Amniotic epithelial cell (primary cell): Measurements from ENCODE around the gene EHD2.
"Not testable (repeated sequence)": the region's sequence is repeated elsewhere in the genome, so short reads cannot be mapped to it uniquely, and the experiment has no call there.

Experiments
- DNase-seq: peaks from one replicate; pipeline ENCODE4 v3.0.0-alpha.2; 2010; ENCODE audit warnings: low read depth

The EHD2 gene

DNA sequence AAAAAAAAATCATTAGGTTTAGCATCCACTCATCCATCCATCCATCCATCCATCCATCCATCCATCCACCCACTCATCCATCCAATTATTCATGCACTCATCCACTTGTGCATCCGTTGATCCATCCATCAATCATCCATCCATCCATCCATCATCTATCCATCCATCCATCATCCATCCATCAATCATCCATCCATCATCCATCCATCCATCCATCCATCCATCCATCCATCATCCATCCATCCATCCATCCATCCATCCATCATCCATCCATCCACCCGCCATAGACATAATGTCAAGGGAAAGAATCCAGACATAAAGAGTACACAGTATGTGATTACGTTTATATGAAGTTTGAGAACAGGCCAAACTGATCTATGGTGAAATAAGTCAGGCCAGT is 56.3 kb downstream of the EHD2 start:
- DNase-seq: no peak

GRCh38 chr19:47771291-47771690 is 58.1 kb downstream of the EHD2 start:
- DNase-seq: not testable (repeated sequence)

DNA sequence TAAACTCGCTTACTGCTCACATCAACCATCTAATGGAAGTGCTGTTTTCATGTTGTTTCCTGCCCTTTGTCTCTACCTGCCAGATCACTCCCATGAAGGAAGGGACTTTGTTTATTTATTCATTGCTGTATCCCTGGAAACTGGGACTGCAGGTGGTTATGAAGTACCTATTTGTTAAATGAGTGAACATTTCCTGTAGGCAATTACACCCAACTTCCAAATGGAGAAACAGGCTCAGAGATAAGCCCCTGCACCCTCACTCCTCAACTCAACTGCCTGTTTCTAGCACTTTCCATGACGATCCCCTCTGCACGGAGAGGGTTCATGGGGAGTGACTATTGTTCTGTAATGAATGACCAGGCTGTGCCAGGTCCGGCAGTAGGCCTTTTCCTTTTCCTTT is 63.3 kb downstream of the EHD2 start:
- no peak for DNase-seq

- DNase-seq: not testable (repeated sequence)
Measured at GRCh38 chr19:47777245-47778048, 64.2 kb downstream of the EHD2 start.

GRCh38 chr19:47778049-47778953 is 65.1 kb downstream of the EHD2 start, which contains the start of gene SELENOW:
SELENOW (plus strand) TSS chr19:47778703; CDS start chr19:47778786, 83 bp downstream.
- peak; percentile 50 for DNase-seq

- no peak for DNase-seq
Measured at GRCh38 chr19:47778954-47779351, 65.7 kb downstream of the EHD2 start.

DNA sequence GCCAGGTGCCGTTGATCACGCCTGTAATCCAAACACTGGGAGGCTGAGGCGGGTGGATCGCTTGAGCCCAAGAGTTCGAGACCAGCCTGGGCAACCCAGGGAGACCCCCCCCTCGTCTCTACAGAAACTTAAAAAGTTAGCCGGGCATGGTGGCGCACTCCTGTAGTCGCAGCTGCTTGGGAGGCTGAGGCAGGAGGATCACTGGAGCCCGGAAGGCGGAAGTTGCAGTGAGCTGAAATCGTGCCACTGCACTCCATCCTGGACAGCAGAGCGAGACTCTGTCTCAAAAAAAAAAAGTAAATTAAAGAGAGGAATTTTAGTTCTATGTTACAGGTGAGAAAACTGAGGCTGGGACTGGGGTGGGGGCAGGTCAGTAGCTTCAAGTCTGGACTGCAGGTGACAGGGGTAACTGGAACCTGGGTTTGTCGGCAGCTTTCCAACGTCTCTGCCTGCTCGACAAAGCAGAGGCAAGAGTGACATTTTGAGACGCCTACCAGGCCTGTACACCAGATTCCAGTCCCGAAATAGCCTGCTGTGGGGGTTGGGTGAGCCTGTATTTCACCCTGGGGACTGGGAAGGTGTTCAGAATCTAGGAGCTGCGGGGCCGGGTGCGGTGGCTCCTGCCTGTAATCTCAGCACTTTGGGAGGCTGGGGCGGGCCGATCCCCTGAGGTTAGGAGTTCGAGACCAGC is 66.4 kb downstream of the EHD2 start:
- no peak for DNase-seq

DNA sequence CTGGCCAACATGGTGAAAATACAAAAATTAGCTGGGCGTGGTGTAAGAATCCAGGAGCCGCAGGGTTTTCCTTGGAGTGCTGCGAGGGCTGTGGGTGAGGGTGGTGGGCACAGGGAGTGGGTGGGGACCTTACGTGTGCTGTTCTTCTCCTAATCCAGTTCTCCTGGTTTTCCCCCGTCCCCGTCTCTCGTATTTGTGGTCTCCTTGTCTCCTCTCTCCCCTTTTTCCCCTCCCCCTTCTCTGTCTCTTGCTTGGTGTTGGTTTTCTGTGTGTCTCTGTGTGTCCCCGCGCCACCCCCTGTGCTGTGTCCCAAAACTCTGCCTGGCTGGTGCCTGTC is 67.0 kb downstream of the EHD2 start:
- DNase-seq: no peak

DNA sequence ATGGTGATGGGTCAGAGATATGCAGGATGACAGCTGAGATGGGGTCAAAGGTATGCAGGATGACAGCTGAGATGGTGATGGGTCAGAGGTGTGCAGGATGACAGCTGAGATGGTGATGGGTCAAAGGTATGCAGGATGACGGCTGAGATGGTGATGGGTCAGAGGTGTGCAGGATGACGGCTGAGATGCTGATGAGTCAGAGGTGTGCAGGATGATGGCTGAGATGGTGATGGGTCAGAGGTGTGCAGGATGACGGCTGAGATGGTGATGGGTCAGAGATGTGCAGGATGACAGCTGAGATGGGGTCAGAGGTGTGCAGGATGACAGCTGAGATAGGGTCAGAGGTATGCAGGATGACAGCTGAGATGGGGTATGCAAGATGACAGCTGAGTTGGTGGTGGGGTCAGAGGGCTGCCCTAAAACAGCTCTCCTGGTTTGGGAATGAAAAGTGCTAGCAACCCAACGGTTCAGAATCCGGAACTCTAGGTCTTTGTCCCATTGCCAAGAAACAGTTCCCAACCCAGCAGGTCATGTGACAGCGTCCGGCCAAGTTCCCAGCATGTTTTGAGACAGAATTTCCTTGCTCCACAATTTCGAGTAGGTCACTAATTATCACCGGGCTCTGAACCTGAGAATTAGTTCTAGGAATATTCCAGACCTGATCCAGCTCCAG is 68.5 kb downstream of the EHD2 start:
- no peak for DNase-seq

DNA sequence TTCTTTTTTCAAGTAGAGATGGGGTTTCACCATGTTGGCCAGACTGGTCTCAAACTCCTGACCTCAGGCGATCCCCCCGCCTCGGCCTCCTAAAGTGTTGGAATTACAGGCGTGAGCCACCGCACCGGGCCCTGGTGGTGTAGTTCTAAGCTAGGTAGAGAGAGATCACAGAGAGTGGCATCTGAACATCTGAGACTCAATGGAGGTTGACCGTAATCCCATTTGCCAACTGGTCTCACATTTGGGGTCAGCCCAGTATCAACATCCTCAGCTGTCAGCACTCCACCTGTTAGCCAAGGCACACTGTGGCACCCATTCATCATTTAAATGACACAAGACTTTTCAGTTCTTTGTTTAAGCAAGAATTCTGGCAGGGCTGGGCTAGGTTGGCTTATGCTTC is 73.3 kb downstream of the EHD2 start:
- DNase-seq: no peak

DNA sequence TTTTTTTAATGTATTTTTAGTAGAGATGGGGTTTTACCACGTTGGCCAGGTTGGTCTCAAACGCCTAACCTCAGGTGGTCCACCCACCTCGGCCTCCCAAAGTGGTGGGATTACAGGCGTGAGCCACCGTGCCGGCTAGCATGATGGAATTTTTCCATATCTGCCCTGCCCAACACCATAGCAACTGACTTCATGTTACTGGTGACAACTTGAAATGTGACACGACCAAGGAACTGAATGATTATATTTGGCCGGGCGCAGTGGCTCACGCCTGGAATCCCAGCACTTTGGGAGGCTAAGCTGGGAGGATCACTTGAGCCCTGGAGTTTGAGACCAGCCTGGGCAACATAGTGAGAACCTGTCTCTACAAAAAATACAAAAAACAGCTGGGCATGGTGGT is 74.1 kb downstream of the EHD2 start:
- DNase-seq: not testable (repeated sequence)

- DNase-seq: not testable (repeated sequence)
Measured at GRCh38 chr19:47789811-47790210, 76.6 kb downstream of the EHD2 start.

GRCh38 chr19:47790398-47790814 is 77.2 kb downstream of the EHD2 start:
- DNase-seq: peak; percentile 59

DNA sequence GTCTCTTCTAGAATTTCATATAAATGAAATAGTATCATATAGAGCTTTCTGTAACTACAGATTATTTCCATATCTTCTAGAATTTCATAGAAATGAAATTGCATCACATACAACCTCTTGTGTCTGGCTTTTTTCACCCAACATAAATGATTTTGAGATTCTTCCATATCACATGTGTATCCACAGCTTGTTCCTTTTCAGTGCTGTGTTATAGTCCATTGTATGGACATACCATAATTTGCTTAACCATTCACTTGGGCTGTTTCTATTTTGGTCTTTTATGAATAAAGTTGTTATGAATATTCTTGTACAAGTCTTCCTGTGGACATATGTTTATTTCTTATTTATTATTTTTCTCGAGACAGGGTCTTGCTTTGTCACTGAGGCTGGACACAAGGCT is 79.4 kb downstream of the EHD2 start:
- DNase-seq: no peak
